GM10847 (cell line): ENCODE measurements around the gene STOML3.

Experiments
- POLR2A ChIP-seq: IDR thresholded peaks from 2 replicates; pipeline ENCODE4 v1.6.1; 2011; ENCODE audit not compliant: insufficient read length; ENCODE audit errors: extremely low read depth

The STOML3 gene

DNA sequence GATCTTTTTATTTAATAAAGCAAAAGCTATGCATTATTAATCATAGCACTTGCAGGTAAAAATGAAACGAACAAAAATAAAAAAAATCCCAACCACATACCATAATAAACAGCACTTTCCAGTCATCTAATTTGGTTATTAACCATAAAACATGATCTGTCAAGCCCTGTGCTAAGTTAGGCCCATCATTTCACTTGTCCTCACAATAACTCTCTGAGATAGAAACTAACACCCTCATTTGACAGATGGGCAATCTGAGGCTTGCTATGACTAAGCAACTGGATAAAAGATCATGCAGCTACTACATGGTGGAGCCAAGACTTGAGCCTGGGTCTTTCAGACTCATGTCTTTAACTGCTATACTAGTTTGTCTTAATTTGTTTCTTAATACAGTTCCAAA is 25.5 kb upstream of the STOML3 start:
- TF ChIP-seq POLR2A = no peak

DNA sequence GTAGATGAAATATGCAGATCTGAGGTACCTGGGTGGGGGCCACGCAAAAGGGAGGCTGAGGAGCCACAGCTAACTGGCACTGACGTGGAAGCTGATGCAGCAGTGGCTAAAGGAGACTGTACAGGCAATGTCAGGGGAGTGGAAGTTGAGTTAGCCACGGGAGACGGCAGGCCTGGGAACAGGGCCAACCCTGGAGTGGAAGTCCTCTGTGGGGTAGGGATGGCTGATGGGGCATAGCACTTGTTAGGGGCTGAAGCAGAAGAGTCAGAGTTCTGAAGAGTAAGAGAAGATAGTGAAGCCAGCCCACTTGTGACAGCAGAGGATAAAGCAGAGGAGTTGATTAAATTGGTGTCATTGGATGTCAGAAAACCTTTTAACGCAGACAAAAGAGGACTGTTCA is 22.8 kb upstream of the STOML3 start:
- no peak for TF ChIP-seq POLR2A

DNA sequence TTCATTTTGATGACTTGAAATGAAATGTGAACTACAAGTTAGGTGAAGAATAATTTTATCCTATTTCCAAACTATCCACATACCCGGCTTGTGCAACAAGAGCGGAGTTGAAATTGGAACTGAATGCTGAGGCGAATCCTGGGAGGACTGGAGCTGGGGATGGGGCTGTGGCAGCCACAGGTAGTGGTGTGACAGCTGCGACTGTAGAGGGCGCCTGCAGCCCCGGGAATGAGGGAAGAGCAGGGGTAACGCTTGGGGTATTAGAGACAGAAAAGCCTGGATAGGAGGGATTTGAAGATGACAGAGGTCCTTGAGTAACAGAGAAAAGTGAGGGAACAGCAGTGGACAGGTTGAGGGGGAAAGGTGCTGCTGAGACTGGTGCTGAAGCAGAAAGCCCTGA is 22.0 kb upstream of the STOML3 start:
- no peak for TF ChIP-seq POLR2A

DNA sequence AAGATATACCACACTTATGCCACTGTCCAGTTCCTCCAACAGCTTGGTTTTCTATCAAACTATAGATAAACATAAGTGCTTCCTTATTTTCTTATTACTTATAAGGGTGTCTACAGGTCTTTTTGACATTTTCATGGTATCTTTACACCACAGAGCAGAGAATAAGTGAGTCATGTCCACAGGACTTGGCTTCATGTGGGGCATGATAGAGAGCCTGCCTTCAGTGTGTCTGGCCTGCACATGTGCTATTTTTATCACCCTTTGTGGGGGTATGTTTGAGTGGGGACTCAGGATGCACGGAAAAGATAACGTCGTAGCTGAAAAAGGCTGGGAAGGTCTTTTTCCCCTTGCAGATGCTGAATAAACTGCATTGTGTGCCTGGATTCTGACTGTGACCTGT is 8.1 kb upstream of the STOML3 start:
- no peak for TF ChIP-seq POLR2A

DNA sequence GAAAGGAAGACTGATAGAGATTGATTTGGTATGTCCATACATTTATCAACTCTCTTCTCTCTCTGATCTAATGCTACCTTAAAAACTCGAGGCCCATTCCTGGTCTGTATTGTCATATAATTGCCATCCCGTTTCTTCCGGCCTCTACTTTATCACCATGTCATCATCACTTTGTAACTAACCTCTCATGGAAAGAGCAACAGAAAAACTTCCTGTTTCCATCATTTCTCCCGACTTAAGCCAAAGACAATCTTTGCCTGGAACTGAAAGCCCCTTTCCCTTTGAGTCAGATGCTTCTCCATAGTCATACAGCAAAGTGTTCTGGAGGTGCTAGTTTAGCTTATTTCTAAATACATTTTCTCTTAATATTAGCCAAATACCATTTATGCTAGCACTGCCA is 2.8 kb upstream of the STOML3 start:
- no peak for TF ChIP-seq POLR2A

DNA sequence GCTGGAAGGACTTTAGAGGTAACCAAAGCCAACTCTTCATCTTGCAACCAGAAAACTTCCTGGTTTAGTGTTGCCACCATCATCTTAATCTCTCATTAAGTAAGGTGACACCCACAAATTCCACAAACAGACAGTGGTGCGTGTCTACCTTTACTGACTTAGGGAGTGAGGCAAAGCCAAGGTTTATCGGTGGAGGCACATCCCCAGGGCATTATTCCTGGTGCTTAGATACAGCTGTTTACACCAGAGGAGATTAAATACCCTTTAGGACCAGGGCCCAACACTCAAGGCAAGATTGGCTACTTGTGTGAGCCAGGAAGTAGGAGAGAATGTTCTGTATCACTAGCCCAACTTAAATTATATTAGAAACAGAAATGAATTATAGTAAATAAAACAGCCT is 9.5 kb downstream of the STOML3 start:
- TF ChIP-seq POLR2A = no peak

DNA sequence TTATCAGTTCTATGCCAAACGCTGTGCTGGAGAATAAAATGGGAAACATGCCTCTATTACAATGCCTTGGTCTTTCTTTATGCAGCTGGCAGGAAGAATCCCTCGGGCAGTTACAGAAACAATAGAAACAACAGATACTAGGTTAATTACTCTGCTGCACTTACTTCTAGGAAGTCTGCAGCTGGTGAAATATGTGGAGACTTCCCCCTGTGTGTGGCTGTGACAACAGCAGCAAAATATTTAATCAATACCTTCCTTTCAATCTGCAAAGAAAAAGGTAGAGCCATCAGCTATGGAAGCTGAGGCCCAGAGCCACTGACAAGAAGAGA is 9.9 kb downstream of the STOML3 start:
- TF ChIP-seq POLR2A = no peak

DNA sequence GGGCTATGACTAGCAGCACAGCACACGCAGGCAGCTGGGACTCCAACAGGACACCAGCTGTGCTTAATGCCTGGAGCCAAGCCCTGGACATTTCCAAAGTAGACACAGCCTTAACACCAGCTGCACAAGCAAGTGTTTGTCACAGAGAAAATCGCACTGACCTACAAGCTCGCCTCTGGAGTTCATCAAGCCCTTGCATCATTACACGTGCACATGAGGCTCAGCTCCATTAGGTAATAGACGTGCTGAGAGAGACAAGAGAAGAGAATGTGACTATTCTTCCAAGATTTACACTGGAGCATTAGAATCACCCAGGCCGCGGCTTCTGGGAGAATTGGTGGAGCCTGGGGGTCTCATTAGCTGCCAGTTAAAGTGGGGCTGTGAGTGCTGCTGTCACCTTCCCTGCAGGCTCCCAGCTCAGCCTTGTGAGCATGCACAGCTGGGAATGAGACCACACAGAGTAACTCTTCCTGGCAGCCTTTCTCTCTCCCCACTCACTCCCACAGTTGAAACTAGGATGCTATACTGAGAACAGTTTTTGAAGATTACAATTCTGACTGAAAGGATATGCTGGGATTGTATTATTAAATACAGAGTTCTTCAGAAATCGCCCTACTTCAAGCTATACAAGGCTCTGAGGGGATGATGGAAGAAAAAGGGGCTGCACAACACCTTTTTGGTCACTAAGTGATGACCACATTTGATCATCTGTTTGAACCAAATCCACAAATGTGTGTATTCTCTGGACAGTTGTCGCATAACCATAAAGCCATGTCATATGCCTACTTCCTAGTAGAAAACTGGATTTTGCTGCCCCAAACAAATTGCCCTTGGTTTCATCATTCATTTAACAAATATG is 10.5 kb downstream of the STOML3 start:
- no peak for TF ChIP-seq POLR2A

DNA sequence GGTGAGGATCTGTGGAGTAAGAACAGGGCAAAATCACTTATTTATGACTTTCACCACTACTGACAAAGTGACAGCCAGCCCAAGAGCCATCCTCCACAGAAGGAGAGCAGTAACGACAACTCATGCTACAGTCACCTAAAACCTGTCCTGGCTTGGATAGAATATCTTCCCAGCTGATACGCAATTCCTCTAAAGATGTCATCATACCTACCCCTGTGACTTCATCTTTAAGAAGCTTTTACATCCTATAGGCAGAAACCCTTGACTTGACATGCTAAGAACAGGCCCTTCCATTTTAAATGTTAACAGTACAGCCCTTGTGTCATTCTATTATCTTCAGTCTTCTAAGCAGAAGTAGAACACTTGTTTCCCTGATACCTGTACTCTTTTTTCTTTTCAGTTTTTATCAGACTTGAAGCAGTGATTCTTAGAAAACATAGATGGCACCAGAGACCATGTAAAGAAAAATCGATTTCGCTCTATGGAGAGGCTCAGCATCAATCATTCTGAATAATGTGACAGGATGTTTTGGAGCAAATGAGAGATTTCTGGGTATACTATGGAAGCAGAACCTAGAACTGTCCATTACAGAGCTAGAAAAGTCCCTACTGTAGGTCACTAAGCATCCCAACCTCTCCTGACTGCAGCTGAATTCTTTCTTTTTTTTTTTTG is 20.1 kb downstream of the STOML3 start:
- TF ChIP-seq POLR2A = no peak

DNA sequence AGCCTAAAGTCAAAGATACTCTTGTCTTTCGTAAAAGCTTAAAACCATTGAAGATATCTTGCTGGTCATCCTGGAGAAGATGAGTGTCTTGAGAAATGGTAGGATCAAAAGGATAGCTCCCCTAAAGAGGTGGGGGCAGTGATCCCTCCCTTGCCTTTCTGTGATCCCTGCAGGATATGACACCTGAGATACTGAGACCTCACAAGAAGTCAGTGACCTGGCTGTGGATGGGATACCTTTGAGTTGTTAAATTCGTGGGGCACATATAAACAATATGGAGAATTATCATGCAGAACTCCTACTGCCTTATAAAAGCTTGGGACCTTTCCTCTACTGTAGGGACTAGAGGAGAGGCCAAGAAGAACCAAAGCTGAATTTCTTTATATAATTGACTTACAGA is 21.4 kb downstream of the STOML3 start:
- no peak for TF ChIP-seq POLR2A

DNA sequence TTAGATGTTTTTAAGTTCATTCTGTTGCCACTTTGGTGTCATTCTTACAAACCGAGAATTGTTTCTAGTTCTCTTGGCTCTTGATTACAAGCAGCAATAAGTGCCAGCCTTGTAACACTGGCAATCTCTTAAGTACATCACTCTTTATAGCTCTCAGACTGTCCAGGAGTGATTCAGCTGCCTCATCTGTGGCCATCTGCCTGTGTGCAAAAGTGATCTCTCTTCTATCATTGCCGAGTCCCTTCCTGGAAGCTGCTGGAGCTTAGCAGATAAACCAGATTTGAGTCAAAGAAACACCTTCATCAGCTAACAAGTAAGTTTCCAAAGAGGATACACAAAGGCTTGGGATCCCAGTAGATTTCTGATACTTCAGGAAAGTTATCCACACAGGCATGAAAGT is 23.2 kb downstream of the STOML3 start:
- TF ChIP-seq POLR2A = no peak

DNA sequence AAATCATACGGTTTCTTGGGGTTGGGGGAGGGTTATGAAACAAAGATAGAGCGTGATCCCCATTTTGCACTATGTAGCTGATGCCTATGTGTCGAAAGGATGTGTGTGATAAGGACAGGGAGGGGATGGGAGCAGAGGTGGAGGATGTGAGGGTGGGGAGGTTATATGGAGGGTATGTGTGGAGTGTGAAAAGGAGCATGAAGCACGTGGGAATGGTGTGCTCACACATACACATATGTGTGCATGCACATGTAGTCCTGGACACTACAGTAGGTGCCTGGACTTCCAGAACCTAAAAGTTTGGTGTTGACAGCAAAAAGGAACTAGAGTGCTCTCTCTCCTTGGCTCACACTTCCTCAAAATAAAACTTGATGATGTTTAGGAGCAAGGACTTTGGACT is 25.4 kb downstream of the STOML3 start:
- TF ChIP-seq POLR2A = no peak

DNA sequence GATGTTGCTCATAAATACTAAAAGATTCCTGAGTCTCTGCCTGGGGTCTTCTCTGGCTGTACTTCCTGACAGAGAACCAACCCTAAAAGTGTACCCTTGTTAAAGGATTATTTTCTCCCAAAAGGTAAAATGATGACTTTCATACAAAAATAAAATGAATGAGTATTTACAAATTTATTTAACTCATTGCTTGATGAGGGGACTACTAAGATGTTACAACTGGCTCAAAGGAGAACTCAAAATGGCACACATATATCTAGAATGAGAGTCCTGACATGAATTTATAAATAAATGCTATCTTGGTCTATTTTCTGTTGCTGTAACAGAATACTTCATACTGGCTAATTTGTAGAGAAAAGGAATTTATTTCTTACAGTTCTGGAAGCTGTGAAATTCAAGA is 30.5 kb downstream of the STOML3 start:
- TF ChIP-seq POLR2A = no peak

DNA sequence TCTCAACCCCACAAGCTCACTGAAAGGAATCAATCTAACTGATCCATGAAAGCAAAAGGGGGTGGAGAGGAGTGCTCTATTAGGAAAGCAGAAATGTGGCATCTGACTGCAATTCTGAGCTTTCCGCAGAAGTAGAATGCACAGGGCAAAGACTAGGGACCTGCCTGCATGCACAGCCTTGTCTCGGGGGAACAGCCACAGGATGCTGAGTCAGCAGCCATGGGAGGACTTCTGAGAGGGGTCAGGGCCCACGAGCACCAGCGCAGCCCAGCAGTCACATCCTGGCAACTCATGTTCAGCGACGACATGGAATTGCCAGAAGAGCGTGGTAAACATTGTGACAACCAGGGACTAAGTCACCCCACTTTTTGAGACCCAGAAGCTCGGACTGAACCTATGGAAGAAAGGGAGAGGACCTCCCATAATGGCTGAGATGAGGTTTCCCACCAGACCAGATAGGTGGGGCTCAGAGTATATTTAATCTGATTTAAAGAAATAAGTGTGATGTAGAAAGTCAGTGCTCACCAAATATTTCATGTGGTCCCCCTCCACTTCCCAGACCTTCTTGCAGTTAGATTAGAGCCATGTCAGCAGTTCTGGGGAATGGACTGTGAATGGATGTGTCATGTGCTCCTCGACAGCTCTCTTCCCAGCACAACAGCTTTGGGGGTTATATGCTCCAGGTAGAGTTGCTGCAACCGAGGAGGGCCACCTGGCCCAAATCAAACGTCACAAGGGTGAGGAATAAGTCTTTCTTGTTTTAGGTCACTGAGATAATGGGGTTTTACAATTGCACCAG is 32.6 kb downstream of the STOML3 start:
- TF ChIP-seq POLR2A = no peak

DNA sequence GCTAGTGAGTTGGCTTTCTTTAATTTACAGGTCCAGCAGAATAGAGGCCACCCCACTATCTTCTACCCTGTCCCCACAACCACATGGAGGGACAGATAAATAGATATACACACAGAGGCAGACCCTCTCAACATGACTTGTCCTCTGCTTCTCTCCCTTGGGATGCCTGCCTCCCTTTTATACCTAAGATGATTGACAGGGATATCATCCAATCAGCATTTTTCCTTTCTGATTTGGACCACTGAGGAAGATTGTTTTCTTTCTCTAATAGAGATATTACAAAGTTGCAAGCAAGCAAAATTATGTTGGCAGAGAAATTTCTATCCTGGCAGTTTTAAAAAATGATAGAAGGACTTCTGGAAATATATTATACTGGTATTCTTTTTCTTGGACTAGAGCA is 35.8 kb downstream of the STOML3 start:
- TF ChIP-seq POLR2A = no peak

DNA sequence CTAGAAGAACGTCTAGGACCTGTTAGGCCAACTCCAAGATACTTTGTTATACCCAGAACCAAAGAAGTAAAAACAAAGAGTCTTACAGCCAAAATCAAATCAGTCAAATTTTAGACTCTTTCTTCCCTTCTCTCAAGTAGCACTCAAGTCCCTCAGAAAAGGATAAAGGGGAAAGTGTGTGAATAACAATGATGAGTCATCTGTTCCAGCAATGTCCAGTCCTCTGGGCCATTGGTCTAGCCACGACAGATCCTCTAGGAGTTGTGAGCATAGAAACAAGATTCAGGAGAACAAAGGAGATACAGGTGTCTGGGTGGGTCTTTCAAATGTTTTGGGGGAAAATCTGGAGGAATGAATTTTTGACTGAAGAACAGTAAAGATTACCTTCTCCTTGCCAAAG is 36.3 kb downstream of the STOML3 start:
- no peak for TF ChIP-seq POLR2A
